HUES48 (cell line): ENCODE data around the gene MYMK.
"Not testable (repeated sequence)": the region's sequence is repeated elsewhere in the genome, so short reads cannot be mapped to it uniquely, and the experiment has no call there.

ENCODE experiments used
- H3K27ac ChIP-seq: one replicate; pipeline ENCODE4 v1.7.0; 2013; ENCODE audit warnings: low read depth, low read length, inconsistent platforms
- H3K27me3 ChIP-seq: 2 replicates; pipeline ENCODE4 v1.6.1; 2013; ENCODE audit warnings: mild to moderate bottlenecking, low read length; ENCODE audit not compliant: control insufficient read depth, insufficient read depth
- H3K36me3 ChIP-seq: 2 replicates; pipeline ENCODE4 v1.6.1; 2013; ENCODE audit warnings: low read length; ENCODE audit not compliant: control insufficient read depth, insufficient read depth
- H3K4me1 ChIP-seq: 2 replicates; pipeline ENCODE4 v1.6.1; 2013; ENCODE audit warnings: mild to moderate bottlenecking, low read length; ENCODE audit not compliant: control insufficient read depth, insufficient read depth
- H3K4me3 ChIP-seq: 2 replicates; pipeline ENCODE4 v1.5.1; 2013; ENCODE audit warnings: mild to moderate bottlenecking, low read depth, low read length
- H3K9ac ChIP-seq: 2 replicates; pipeline ENCODE4 v1.6.1; 2013; ENCODE audit warnings: mild to moderate bottlenecking, low read depth, low read length, moderate library complexity
- H3K9me3 ChIP-seq: 2 replicates; pipeline ENCODE4 v1.6.1; 2013; ENCODE audit warnings: low read length; ENCODE audit not compliant: control insufficient read depth, insufficient read depth

MYMK gene

DNA sequence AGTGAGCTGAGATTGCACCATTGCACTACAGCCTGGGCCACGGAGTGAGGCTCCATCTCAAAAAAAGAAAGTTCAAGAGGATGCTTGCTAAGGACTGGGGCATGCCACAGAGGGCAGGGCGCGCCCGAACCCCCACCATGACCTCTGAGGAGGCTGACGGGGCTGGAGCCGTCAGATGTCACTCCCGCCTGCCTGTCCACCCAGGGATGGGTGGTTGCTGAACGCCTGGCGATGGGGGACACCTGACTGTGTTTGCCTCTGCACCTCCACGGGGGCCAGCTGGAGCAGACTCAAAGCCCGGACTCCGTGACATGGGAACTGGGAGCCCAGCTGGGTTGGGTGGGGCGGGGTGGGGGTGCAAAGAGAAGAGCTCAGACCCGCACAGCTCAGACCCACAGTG, 41.6 kb upstream of the MYMK start:
- no peaks in the 10 kb centered on the region for H3K4me1 ChIP-seq
- H3K27me3 ChIP-seq, result no peaks in the 10 kb centered on the region
- no peaks in the 10 kb centered on the region for H3K9me3 ChIP-seq
- H3K36me3 ChIP-seq, result no peaks in the 10 kb centered on the region
- H3K9ac ChIP-seq, result no peak overlapping the region
- H3K27ac ChIP-seq, result no peak overlapping the region
- H3K4me3 ChIP-seq, result no peak overlapping the region

DNA sequence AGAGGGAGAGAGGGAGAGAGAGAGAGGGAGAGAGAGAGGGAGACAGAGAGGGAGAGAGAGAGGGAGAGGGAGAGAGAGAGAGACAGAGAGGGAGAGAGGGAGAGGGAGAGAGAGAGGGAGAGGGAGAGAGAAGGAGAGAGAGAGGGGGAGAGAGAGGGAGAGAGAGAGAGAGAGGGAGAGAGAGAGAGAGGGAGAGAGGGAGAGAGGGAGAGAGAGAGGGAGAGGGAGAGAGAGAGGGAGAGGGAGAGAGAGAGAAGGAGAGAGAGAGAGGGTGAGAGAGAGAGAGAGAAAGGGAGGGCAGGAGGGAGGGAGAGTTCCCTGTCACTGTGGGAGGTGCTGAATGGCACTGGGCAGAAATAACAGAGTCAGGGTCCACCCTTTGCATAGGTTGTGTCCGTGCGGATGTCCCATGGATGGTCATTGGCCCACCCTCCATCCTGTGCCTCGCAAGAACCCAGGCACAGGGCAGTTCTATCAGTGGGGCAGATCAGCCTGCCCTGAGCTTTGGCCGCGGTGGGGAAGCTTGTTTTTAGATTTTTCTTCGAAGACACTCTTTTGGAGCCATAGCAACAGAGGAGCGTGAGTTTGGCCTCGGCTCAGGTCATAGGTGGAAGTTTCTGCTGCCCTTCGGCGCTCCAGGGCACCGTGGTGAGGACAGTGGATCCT, 39.8 kb upstream of the MYMK start:
- Histone ChIP-seq H3K36me3 (no peaks in the 10 kb centered on the region), H3K9me3 (no peaks in the 10 kb centered on the region), H3K4me1 (no peaks in the 10 kb centered on the region), H3K9ac (no peak overlapping the region), H3K27ac (no peak overlapping the region), H3K27me3 (no peaks in the 10 kb centered on the region), H3K4me3 (no peak overlapping the region)

DNA sequence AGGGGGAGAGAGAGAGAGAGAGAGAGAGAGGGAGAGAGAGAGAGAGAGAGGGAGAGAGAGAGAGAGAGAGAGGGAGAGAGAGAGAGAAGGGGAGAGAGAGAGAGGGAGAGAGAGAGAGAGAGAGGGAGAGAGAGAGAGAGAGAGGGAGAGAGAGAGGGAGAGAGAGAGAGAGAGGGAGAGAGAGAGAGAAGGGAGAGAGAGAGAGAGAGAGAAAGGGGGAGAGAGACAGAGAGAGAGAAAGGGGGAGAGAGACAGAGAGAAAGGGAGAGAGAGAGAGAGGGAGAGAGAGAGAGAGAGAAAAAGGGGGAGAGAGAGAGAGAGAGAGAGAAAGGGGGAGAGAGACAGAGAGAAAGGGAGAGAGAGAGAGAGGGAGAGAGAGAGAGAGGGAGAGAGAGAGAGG, 39.1 kb upstream of the MYMK start:
- H3K36me3 ChIP-seq, H3K9ac ChIP-seq, H3K4me1 ChIP-seq, H3K9me3 ChIP-seq, H3K4me3 ChIP-seq, H3K27ac ChIP-seq, H3K27me3 ChIP-seq: not testable (repeated sequence)

DNA sequence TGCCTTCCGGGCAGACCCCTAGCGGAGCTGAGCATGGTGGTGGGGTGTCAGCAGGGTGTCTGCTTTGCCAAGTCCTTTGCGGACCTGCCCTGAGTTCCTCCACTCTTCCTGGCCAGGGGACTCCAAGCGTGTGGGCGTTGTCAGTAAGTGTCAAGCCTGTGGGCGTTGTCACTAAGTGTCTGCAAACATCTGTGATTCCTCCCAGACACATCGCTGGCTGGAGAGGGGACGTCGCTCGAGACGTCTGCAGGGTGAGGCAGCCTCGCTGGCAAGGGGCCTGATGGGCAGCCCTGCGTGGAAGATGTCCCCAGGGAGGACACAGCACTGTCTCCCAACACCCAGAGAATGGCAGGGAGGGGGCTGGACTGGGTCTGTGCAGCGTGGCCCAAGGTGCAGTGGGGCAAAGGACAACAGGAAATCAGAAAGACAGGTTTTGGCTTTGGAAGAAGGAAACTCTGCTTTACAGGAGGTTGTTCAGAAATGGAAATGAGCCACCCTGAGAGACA, 38.6 kb upstream of the MYMK start:
- Histone ChIP-seq H3K9ac (no peak overlapping the region), H3K27ac (no peak overlapping the region), H3K36me3 (no peaks in the 10 kb centered on the region), H3K4me3 (no peak overlapping the region), H3K4me1 (peaks cover 7% of the 10 kb centered on the region), H3K9me3 (no peaks in the 10 kb centered on the region), H3K27me3 (no peaks in the 10 kb centered on the region)

DNA sequence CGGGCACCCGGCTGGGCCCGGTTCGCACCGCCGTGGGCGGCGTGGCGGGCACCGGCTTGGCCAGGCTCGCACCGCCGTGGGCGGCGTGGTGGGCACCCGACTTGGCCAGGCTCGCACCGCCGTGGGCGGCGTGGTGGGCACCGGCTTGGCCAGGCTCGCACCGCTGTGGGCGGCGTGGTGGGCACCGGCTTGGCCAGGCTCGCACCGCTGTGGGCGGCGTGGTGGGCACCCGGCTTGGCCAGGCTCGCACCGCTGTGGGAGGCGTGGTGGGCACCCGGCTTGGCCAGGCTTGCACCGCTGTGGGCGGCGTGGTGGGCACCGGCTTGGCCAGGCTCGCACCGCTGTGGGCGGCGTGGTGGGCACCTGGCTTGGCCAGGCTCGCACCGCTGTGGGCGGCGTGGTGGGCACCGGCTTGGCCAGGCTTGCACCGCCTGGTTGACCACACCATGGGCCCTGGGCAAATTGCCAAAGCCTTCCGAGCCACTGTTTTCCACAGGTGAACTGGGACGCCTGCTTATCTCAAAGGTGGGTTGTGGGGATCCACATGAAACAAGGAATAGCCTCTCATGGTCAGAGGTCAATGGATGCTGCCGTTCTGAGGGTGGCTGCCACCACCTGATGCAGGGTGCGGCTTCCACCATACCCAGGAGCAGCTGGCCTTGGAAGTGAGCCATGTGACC, 38.0 kb upstream of the MYMK start:
- Histone ChIP-seq H3K9ac (no peak overlapping the region), H3K4me1 (peaks cover 13% of the 10 kb centered on the region), H3K9me3 (no peaks in the 10 kb centered on the region), H3K27me3 (no peaks in the 10 kb centered on the region), H3K4me3 (no peak overlapping the region), H3K27ac (no peak overlapping the region), H3K36me3 (no peaks in the 10 kb centered on the region)

DNA sequence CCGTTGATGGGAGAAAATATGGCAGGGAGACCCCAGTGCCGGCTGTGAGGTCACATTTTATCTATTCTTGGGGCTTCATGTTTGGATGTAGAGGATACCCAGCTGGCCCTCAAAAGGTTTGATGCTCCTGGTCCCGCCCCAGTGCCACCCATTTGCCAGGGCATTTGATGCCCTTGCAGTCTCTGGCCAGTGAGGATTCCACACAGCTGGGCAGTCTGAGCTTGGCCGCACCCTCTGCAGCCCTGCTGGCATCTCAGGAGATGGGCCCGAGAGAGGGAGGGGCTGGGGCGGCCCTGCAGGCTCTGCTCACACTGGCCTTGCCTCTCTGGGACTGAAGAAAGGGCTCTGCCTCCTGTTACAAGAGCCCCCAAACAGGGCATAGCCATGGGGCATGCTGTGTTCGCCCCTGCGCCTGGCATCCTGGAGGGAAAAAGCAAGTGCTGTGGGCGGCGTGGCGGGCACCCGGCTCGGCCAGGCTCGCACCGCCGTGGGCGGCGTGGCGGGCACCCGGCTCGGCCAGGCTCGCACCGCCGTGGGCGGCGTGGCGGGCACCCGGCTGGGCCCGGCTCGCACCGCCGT, 37.3 kb upstream of the MYMK start:
- H3K4me3 ChIP-seq, result no peak overlapping the region
- no peaks in the 10 kb centered on the region for H3K36me3 ChIP-seq
- H3K9me3 ChIP-seq, result no peaks in the 10 kb centered on the region
- H3K27ac ChIP-seq, result no peak overlapping the region
- no peaks in the 10 kb centered on the region for H3K27me3 ChIP-seq
- peaks cover 14% of the 10 kb centered on the region for H3K4me1 ChIP-seq
- H3K9ac ChIP-seq, result no peak overlapping the region

DNA sequence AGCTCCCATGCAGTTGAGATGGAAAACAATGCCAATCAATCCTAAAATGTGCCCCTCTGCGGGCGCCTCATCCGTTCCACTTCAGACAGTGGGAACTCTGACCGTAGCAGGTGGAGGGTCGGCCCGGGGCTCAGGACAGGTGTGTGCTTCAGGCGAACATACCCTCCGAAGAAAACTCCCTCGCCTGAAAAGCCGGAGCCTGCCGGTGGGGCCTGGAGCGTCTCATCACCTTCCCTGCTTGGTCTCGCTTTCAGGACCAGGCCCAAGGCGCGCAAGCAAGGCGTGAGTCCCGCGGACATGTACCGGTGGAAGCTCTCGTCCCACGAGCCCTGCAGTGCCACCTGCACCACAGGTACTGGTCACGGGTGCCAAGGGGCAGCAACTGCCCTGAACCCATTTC, 36.2 kb upstream of the MYMK start:
- Histone ChIP-seq H3K9ac (no peak overlapping the region), H3K4me1 (peaks cover 14% of the 10 kb centered on the region), H3K4me3 (no peak overlapping the region), H3K27ac (no peak overlapping the region), H3K36me3 (no peaks in the 10 kb centered on the region), H3K27me3 (no peaks in the 10 kb centered on the region), H3K9me3 (no peaks in the 10 kb centered on the region)

DNA sequence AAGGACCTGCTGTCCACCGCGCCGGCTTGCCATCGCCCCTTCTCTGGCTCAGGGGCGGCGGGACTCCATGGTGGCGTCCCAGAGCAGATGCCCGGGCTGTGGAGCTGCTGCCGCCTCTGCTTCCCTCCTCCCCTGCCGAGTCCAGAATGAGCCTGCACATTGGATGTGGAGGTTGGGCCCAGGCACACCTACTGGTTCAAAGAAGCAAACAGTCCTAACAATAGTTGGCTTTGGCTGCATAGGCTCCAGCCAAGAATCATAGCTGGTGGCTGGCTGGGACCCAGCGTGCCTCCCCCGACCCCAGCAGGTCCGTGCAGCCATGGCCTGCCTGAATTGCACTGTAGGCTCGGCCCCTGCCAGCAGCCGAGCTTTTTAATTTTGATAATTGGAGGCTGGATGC, 35.6 kb upstream of the MYMK start:
- H3K4me3 ChIP-seq, result no peak overlapping the region
- no peak overlapping the region for H3K9ac ChIP-seq
- H3K4me1 ChIP-seq, result peaks cover 14% of the 10 kb centered on the region
- H3K9me3 ChIP-seq, result no peaks in the 10 kb centered on the region
- no peak overlapping the region for H3K27ac ChIP-seq
- no peaks in the 10 kb centered on the region for H3K36me3 ChIP-seq
- no peaks in the 10 kb centered on the region for H3K27me3 ChIP-seq

DNA sequence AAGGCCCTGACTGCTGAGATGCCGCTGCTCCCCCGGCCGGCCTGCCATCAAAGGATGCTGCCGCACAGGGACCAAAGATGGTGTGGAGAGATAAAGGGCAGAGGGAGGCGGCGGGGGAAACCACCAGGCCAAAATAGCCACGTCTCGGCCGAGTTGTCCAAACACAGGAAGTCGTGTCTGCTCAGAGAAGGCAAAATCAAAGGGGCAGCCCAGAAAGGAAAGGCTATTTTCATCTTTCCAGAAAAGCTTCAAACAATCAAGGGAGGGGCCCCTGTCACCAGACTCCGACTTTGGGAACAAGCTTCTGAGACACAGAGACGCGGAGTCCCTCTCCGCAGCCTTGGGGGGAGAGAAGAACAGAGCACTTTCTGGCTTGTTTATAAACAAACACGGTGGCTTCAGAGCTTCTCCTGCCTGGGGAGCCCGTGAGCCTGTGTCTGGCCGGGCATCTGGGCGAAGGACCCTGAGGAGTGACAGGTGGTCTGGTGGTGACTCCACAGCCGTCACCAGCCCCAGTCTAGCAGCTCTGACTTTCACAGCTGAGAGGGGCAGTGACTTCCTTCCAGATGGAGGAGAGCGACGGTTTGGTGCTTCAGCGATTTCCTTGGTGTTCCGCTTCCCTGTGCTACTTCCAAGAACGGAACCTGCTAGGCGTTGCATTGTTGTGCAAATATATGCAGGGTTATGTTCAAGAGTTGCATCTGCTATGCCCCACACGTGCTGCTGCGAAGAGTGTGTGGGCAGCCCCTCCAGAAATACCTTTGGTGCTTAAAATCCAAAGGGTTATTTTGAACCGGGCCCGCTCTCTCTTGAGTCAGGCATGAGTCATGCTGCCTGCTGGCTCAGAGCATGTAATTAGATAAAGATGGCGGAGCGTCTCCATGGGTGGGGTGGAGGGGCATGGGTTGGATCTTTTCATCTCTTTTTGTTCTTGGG, 33.7 kb upstream of the MYMK start:
- Histone ChIP-seq H3K27ac (peak overlapping the region; percentile 93), H3K4me3 (no peak overlapping the region), H3K9ac (no peak overlapping the region)

DNA sequence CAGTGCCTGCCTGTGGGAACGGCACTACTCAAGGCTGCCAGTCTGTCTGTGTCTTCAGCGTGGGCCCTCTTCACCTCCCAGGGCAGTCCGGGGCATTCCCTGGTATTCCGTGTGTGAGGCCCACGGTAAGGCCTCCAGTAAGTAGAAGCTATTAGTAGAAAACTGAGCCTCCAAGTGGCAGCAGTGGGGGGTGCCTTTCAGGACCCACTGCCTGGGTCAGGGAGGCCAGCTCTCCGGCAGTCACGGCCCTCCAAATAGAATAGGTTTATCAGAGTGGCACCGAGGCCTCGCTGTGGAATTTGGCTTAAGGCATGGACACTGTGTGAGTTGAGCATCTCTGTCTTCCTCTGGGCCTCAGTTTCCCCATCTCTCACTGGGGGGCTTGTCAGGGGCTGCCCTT, 32.8 kb upstream of the MYMK start:
- H3K4me3 ChIP-seq, result no peak overlapping the region
- H3K36me3 ChIP-seq, result no peaks in the 10 kb centered on the region
- H3K9ac ChIP-seq, result no peak overlapping the region
- peak overlapping the region; percentile 93 for H3K27ac ChIP-seq
- H3K9me3 ChIP-seq, result no peaks in the 10 kb centered on the region
- H3K4me1 ChIP-seq, result peaks cover 14% of the 10 kb centered on the region
- H3K27me3 ChIP-seq, result no peaks in the 10 kb centered on the region

More for the DNA sequence above, 33.7 kb upstream of the MYMK start:
- H3K4me1 ChIP-seq, result peaks cover 14% of the 10 kb centered on the region
- no peaks in the 10 kb centered on the region for H3K9me3 ChIP-seq
- H3K36me3 ChIP-seq, result no peaks in the 10 kb centered on the region
- H3K27me3 ChIP-seq, result no peaks in the 10 kb centered on the region
